SJSA1 (cell line): ENCODE measurements around the gene ST7L. TPM values are rescaled to one million over a fixed set of nuclear protein-coding genes. Genes with fewer than 3 reads are reported as not detected.

Experiments used
- DNase-seq, 2 experiments: peaks; one replicate each; pipeline ENCODE4 v3.0.0-alpha.2; 2015 to 2020; ENCODE audit warnings: low spot score in 2 of 2, low read depth in 1 of 2
- H3K27ac ChIP-seq: fragments of 250-450 bp; sonication (Bioruptor Pico); 2 replicates; pipeline ENCODE4 v1.5.1; 2020; ENCODE audit warnings: mild to moderate bottlenecking, moderate library complexity
- H3K27me3 ChIP-seq: fragments of 250-450 bp; sonication (Bioruptor Pico); replicated peaks from 2 replicates; pipeline ENCODE4 v1.5.1; 2020; ENCODE audit warnings: mild to moderate bottlenecking, moderate library complexity
- H3K36me3 ChIP-seq: fragments of 250-450 bp; sonication (Bioruptor Pico); 2 replicates; pipeline ENCODE4 v1.5.1; 2020; ENCODE audit warnings: mild to moderate bottlenecking
- H3K4me1 ChIP-seq: fragments of 250-450 bp; sonication (Bioruptor Pico); replicated peaks from 2 replicates; pipeline ENCODE4 v1.6.1; 2021; ENCODE audit warnings: mild to moderate bottlenecking
- H3K4me3 ChIP-seq: fragments of 250-450 bp; sonication (Bioruptor Pico); 2 replicates; pipeline ENCODE4 v1.5.1; 2020; ENCODE audit warnings: mild to moderate bottlenecking
- H3K9me3 ChIP-seq: fragments of 250-450 bp; sonication (Bioruptor Pico); replicated peaks from 2 replicates; pipeline ENCODE4 v1.5.1; 2020; ENCODE audit warnings: mild to moderate bottlenecking
- total RNA-seq: library from RNA; depleted of rRNA; stranded (reverse); fragments of >200 nt; shearing (Covaris generic); gene quantifications from 2 replicates; pipeline ENCODE4 v1.2.3, GENCODE V29; 2014

ST7L gene
- total RNA-seq, 1 experiment from 2014 or later, result 28.4 TPM

- Histone ChIP-seq H3K27ac (no peak overlapping the region), H3K36me3 (peaks cover 65% of the 10 kb centered on the region), H3K4me3 (no peak overlapping the region), H3K27me3 (no peaks in the 10 kb centered on the region), H3K4me1 (no peaks in the 10 kb centered on the region), H3K9me3 (no peaks in the 10 kb centered on the region)
- DNase-seq, result no peak
Observed at GRCh38 chr1:112599477-112599876, 19.5 kb downstream of the ST7L start.

- no peak overlapping the region for H3K4me3 ChIP-seq
- peaks cover 61% of the 10 kb centered on the region for H3K36me3 ChIP-seq
- H3K27ac ChIP-seq, result no peak overlapping the region
Observed at GRCh38 chr1:112594208-112594876, 24.6 kb downstream of the ST7L start.

GRCh38 chr1:112589766-112590165 lies 29.2 kb downstream of the ST7L start:
- Histone ChIP-seq H3K36me3 (peaks cover 59% of the 10 kb centered on the region), H3K9me3 (no peaks in the 10 kb centered on the region), H3K4me1 (peaks cover 7% of the 10 kb centered on the region), H3K27me3 (no peaks in the 10 kb centered on the region), H3K27ac (no peak overlapping the region), H3K4me3 (no peak overlapping the region)
- DNase-seq, result no peak

More at GRCh38 chr1:112594208-112594876, 24.6 kb downstream of the ST7L start:
- DNase-seq, result no peak
- Histone ChIP-seq H3K4me1 (peaks cover 7% of the 10 kb centered on the region), H3K27me3 (no peaks in the 10 kb centered on the region), H3K9me3 (no peaks in the 10 kb centered on the region)

GRCh38 chr1:112583366-112583765 lies 35.6 kb downstream of the ST7L start:
- Histone ChIP-seq H3K9me3 (no peaks in the 10 kb centered on the region), H3K4me1 (no peaks in the 10 kb centered on the region; the same call in 1 of the 2 replicates), H3K27me3 (no peaks in the 10 kb centered on the region), H3K27ac (no peak overlapping the region), H3K36me3 (peaks cover 45% of the 10 kb centered on the region), H3K4me3 (no peak overlapping the region)
- no peak for DNase-seq

GRCh38 chr1:112581586-112582192 lies 37.3 kb downstream of the ST7L start:
- Histone ChIP-seq H3K4me1 (no peaks in the 10 kb centered on the region; the same call in 1 of the 2 replicates), H3K9me3 (no peaks in the 10 kb centered on the region), H3K36me3 (peaks cover 36% of the 10 kb centered on the region), H3K27me3 (no peaks in the 10 kb centered on the region), H3K27ac (no peak overlapping the region), H3K4me3 (no peak overlapping the region)
- DNase-seq, result no peak

- no peaks in the 10 kb centered on the region for H3K9me3 ChIP-seq
- DNase-seq, result no peak
- H3K36me3 ChIP-seq, result peaks cover 50% of the 10 kb centered on the region
- H3K4me1 ChIP-seq, result peaks cover 13% of the 10 kb centered on the region
- no peak overlapping the region for H3K27ac ChIP-seq
- H3K27me3 ChIP-seq, result no peaks in the 10 kb centered on the region
- no peak overlapping the region for H3K4me3 ChIP-seq
Observed at GRCh38 chr1:112579801-112580510, 39.0 kb downstream of the ST7L start.

GRCh38 chr1:112576240-112576639 lies 42.7 kb downstream of the ST7L start:
- peak overlapping the region; percentile 11; the same call in 1 of the 2 replicates for H3K27ac ChIP-seq

GRCh38 chr1:112575154-112575804 lies 43.7 kb downstream of the ST7L start:
- Histone ChIP-seq H3K27me3 (no peaks in the 10 kb centered on the region), H3K4me3 (no peak overlapping the region), H3K4me1 (peaks cover 14% of the 10 kb centered on the region), H3K36me3 (peaks cover 48% of the 10 kb centered on the region), H3K9me3 (no peaks in the 10 kb centered on the region), H3K27ac (peak overlapping the region; percentile 11; the same call in 1 of the 2 replicates)
- DNase-seq, result peak; percentile 58 to 71

More at GRCh38 chr1:112576240-112576639, 42.7 kb downstream of the ST7L start:
- no peak for DNase-seq
- H3K36me3 ChIP-seq, result peaks cover 49% of the 10 kb centered on the region
- no peaks in the 10 kb centered on the region for H3K27me3 ChIP-seq
- H3K4me1 ChIP-seq, result peaks cover 14% of the 10 kb centered on the region
- H3K9me3 ChIP-seq, result no peaks in the 10 kb centered on the region
- no peak overlapping the region for H3K4me3 ChIP-seq

GRCh38 chr1:112565800-112566199 lies 53.1 kb downstream of the ST7L start:
- Histone ChIP-seq H3K27me3 (no peaks in the 10 kb centered on the region), H3K9me3 (no peaks in the 10 kb centered on the region), H3K36me3 (peaks cover 12% of the 10 kb centered on the region), H3K4me3 (no peak overlapping the region), H3K27ac (no peak overlapping the region), H3K4me1 (peaks cover 14% of the 10 kb centered on the region)
- no peak for DNase-seq

- Histone ChIP-seq H3K9me3 (no peaks in the 10 kb centered on the region), H3K36me3 (peaks cover 6% of the 10 kb centered on the region), H3K4me3 (no peak overlapping the region), H3K27ac (no peak overlapping the region), H3K27me3 (no peaks in the 10 kb centered on the region), H3K4me1 (peaks cover 14% of the 10 kb centered on the region)
- DNase-seq, result peak in 1 of 2 experiments; percentile 9
Observed at GRCh38 chr1:112564081-112564480, 54.9 kb downstream of the ST7L start.

GRCh38 chr1:112563341-112563740 lies 55.6 kb downstream of the ST7L start:
- no peak overlapping the region for H3K4me3 ChIP-seq
- peaks cover 3% of the 10 kb centered on the region for H3K36me3 ChIP-seq
- peaks cover 14% of the 10 kb centered on the region for H3K4me1 ChIP-seq
- DNase-seq, result peak in 1 of 2 experiments; percentile 14
- no peaks in the 10 kb centered on the region for H3K27me3 ChIP-seq
- no peaks in the 10 kb centered on the region for H3K9me3 ChIP-seq
- no peak overlapping the region for H3K27ac ChIP-seq

GRCh38 chr1:112558634-112559033 lies 60.3 kb downstream of the ST7L start:
- Histone ChIP-seq H3K9me3 (no peaks in the 10 kb centered on the region), H3K36me3 (no peaks in the 10 kb centered on the region), H3K27ac (no peak overlapping the region), H3K4me3 (no peak overlapping the region), H3K27me3 (no peaks in the 10 kb centered on the region), H3K4me1 (peaks cover 10% of the 10 kb centered on the region)
- DNase-seq, result no peak

GRCh38 chr1:112557385-112557784 lies 61.6 kb downstream of the ST7L start:
- Histone ChIP-seq H3K36me3 (no peaks in the 10 kb centered on the region), H3K9me3 (no peaks in the 10 kb centered on the region), H3K4me1 (peaks cover 4% of the 10 kb centered on the region; the same call in 1 of the 2 replicates), H3K27me3 (no peaks in the 10 kb centered on the region), H3K27ac (no peak overlapping the region), H3K4me3 (no peak overlapping the region)
- no peak for DNase-seq
